GM20000 (cell line): ENCODE measurements around the gene PRMT2.

Experiments used
- DNase-seq: peaks from one replicate; pipeline ENCODE4 v3.0.0; 2012; ENCODE audit warnings: low spot score
- TF ChIP-seq, protein P1 (sequence below): IDR thresholded peaks from 2 replicates; pipeline ENCODE4 v1.5.1; 2012; ENCODE audit warnings: mild to moderate bottlenecking, control low read depth; ENCODE audit errors: extremely low read depth, missing control alignments

PRMT2 gene

DNA sequence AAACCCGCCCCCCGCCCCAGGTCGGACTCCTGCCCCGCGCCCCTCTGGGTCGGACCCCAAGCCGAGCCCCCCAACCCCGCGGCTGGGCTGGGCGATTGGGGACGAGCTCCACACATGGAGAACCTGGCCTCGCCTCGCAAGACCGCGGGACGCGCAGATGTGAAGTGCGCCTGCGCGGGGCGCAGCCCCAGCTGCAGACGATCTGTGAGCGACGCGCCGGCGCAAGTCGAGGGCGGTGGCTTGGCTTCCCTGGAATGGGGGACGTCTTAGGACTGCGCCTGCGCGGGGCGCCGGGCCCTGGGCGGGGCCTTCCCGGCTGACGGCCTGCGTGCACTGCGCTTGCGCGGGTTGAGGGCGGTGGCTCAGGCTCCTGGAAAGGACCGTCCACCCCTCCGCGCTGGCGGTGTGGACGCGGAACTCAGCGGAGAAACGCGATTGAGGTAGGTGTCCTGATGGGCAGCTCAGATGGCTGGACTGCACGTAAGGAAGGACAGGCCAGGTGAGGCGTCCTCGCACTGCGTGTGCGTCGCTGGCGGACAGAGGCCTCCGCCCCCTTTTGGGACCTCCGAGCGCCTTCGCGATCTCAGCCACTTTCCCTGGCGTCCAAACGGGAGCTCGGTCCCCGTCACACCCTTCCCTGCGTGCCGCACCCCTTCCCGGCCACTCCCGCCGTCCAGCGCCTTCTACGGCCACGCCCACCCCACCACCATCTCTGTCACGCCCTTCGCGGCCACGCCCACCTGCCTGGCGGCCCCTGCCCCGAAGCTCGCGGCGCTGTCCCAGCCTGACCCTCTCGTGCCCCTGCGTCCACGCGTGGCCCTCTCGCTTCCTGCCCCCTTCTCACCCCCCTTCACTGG, at the start of gene PRMT2:
TSS of gene PRMT2 (plus strand) at position 351 of the 857 bp plus-strand sequence. CDS start 1,278 bp downstream, outside the sequence.
- TF ChIP-seq, protein P1, sequence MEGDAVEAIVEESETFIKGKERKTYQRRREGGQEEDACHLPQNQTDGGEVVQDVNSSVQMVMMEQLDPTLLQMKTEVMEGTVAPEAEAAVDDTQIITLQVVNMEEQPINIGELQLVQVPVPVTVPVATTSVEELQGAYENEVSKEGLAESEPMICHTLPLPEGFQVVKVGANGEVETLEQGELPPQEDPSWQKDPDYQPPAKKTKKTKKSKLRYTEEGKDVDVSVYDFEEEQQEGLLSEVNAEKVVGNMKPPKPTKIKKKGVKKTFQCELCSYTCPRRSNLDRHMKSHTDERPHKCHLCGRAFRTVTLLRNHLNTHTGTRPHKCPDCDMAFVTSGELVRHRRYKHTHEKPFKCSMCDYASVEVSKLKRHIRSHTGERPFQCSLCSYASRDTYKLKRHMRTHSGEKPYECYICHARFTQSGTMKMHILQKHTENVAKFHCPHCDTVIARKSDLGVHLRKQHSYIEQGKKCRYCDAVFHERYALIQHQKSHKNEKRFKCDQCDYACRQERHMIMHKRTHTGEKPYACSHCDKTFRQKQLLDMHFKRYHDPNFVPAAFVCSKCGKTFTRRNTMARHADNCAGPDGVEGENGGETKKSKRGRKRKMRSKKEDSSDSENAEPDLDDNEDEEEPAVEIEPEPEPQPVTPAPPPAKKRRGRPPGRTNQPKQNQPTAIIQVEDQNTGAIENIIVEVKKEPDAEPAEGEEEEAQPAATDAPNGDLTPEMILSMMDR = no peak
- peak; percentile 100 for DNase-seq

DNA sequence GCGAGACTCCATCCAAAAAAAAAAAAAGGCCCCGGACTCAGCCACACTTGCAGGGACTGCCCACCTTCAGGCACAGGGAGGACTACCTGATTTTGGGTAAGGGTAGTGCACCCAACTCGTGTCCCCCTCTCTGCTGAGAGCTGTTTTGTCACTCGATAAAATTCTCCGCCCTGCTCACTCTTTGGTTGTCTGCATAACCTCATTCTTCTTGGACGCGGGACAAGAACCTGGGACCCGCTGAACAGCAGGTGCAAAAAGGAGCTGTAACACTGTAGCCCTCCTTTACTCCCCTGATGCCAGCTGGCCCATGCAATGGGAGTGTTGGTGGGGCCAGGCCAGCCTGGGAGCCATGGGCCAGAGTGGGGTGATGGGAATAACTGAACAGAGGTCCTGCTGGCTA, 41.2 kb upstream of the PRMT2 start:
- no peak for DNase-seq
- TF ChIP-seq, protein P1 = no peak

DNA sequence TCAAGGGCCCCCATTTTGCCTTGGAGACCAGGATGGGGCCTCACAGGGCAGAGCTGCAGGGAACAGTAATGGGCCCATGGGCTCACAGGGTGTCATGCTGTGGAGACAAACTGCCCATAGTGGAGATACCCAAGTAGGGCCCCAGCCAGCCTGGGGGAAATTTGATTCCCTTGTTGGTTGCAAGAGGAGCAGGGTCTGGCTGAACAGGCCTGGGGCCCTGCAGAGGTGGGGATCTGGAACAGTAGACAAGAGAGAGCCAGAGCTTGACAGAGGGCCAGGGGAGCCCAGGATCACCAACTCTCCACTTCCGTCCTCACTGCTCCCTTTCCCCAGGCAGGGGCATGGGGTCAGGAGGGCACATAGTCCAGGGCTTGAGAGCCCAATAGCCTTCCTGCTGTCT, 39.3 kb upstream of the PRMT2 start:
- DNase-seq = peak; percentile 7
- TF ChIP-seq, protein P1 = no peak

DNA sequence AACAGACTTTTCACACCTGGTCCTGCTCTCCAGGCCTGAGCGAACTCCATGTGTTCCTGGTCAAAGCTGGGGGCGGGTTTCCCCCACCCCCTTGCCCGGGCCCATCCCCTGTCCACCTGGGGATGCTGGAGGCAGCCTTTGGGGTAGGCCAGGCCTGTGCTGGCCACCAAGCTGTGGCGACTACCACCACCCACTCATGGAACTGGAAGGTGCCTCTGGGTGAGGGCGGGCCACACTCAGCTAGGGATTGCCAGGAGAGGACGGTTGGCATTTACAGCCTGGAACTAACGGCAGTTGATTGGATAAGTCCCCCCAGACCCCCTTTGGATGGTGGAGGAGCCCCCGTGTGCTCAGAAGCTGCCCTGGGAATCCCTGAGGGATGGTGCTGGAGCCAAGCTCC, 38.4 kb upstream of the PRMT2 start:
- DNase-seq = peak; percentile 4

DNA sequence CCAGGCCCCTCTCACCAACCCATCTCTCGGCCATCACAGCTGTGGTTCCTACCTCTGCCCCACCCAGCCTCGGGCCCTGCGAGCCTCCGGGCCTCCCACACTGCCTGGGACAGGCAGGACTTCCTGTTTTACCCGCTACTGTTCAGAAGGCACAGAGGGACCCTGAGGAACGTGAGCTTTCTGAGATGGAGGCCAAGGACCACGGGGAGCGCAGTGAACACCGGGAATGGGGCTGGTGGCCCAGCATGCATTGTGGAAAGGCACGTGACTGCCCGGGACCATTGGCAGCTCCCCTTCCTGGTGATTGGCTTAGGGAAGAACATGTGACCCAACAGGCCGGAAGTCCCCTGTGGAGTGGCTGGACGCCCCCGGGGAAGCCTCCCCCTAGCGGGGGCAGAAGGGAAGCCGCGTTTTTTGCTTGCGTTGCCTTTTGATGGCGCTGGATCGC, 37.6 kb upstream of the PRMT2 start:
- peak; percentile 5 for DNase-seq
- TF ChIP-seq, protein P1 = no peak

More for the DNA sequence above, 38.4 kb upstream of the PRMT2 start:
- TF ChIP-seq, protein P1 = no peak

DNA sequence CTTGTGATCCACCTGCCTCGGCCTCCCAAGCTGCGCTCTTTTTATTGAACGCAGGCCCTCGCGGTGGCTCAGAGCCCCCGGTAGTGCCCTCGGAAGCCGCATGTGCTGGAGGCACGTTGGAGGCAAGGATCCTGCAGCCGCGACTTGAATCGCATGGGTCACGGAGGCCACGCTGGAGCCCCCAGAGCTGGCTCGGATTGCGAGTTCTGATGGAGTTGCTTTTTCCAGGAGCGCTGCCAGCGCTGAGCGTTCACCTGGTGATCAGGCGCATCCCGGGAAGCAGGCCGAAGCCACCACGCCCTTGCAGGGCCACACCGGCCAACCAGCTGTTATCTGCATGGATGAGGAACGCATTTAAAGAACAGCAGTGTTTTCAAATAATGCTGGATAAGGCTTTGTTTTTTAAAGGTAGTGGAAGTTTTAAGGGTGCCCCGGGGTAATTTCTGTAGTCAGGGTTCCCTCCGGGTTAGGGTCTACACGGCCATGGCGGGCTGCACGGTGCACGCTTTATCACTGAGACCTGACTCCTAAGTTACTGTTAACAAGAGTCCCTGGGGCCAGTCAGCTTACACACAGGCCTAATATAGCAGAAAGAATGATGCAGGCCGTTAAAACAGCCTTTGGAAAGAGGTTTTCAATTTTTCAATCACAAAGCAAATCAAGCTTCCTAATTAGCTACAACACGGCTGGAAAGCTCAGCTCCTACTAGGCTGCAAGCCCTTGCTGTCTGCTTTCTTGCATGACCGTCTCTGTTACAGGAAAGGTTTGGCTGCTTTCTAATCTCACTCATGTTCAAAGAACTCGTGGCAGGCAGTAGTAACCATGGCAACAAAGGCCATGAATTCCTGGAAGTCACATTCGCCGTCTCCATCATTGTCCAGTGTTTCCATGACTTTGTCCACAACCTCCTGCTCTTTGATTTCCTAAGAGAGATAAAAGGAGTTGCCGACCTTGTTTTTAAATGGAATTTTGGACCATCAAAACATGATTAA, 36.6 kb upstream of the PRMT2 start:
- DNase-seq = peak; percentile 16
- TF ChIP-seq, protein P1 = no peak
